Activated CD4-positive, alpha-beta memory T cell treated with anti-CD3 and anti-CD28 coated beads for 36 hours (primary cell): ENCODE data around the gene NARS2. TPM values are rescaled to one million over a fixed set of nuclear protein-coding genes. Genes with fewer than 3 reads are reported as not detected.

Source experiments
- CTCF ChIA-PET: fragments of 350-600 bp; sonication (Branson Sonifier 250); formaldehyde crosslinking; loops from one replicate; lab custom pipeline; 2021; ENCODE audit warnings: antibody characterized with exemption, inconsistent platforms; lab: Charles Lee
- POLR2A ChIA-PET: fragments of 350-600 bp; sonication (Branson Sonifier 250); formaldehyde crosslinking; loops from one replicate; lab custom pipeline; 2021; ENCODE audit warnings: antibody characterized with exemption; lab: Charles Lee
- DNase-seq: peaks from one replicate; pipeline ENCODE4 v3.0.0-alpha.2; 2020
- H3K27ac Mint-ChIP-seq: one replicate; pipeline ENCODE4 v1.8.0; 2021; ENCODE audit warnings: mixed read lengths
- H3K27me3 Mint-ChIP-seq: one replicate; pipeline ENCODE4 v1.8.0; 2021; ENCODE audit warnings: mixed read lengths
- H3K36me3 Mint-ChIP-seq: one replicate; pipeline ENCODE4 v1.8.0; 2021; ENCODE audit warnings: mixed read lengths
- H3K4me1 Mint-ChIP-seq: one replicate; pipeline ENCODE4 v1.8.0; 2021; ENCODE audit warnings: low read depth, mixed read lengths
- H3K4me3 Mint-ChIP-seq: one replicate; pipeline ENCODE4 v1.8.0; 2021; ENCODE audit warnings: mild to moderate bottlenecking, mixed read lengths
- H3K9me3 Mint-ChIP-seq: one replicate; pipeline ENCODE4 v1.8.0; 2021; ENCODE audit warnings: mixed read lengths
- intact Hi-C: fragments of 100-400 bp; cut with micrococcal nuclease; formaldehyde crosslinking; loops from one replicate; pipeline ENCODE4 v1.15.1; 2023
- total RNA-seq, 2 experiments: library from RNA; stranded (reverse); gene quantifications; one replicate each; pipeline ENCODE4 v1.2.3, GENCODE V29; 2021

The NARS2 gene
- total RNA-seq, 2 experiments from 2014 or later = 22.7 to 24.6 TPM

- H3K4me1 Mint-ChIP-seq = peaks cover 8% of the 10 kb centered on the region
- no peak overlapping the region for H3K4me3 Mint-ChIP-seq
- DNase-seq = no peak
- H3K9me3 Mint-ChIP-seq = peaks cover 7% of the 10 kb centered on the region
- ChIA-PET CTCF (no interaction called here), POLR2A (no interaction called here)
- peaks cover 33% of the 10 kb centered on the region for H3K36me3 Mint-ChIP-seq
- no peak overlapping the region for H3K27ac Mint-ChIP-seq
- H3K27me3 Mint-ChIP-seq = no peaks in the 10 kb centered on the region
- intact Hi-C loops = no loop called here
Observed at GRCh38 chr11:78510025-78510596, 64.6 kb downstream of the NARS2 start.

DNA sequence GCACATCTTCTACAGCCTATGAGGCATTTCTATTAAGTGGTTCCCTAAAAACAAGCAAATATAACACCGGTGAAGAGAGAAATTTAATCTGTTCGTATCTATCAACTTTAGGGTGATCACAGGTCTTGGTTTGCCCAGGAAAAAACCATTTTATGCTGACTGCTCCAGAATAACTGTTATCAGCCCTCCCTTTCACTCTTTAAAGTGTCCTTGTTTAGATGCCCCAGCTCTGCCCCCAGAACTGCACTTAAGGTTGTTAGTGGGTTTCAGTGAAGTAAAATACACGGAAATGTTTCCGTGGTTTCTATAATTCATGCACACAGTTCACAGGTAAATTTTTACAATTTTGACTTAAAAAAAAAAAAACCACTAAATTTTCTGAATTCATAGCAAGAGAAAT, 70.0 kb downstream of the NARS2 start:
- no peak for DNase-seq
- Mint-ChIP-seq H3K27ac (no peak overlapping the region), H3K4me1 (peaks cover 8% of the 10 kb centered on the region), H3K4me3 (no peak overlapping the region), H3K27me3 (no peaks in the 10 kb centered on the region), H3K9me3 (peaks cover under 1% of the 10 kb centered on the region), H3K36me3 (peaks cover 11% of the 10 kb centered on the region)
- CTCF ChIA-PET = no interaction called here
- intact Hi-C loops = no loop called here
- POLR2A ChIA-PET = no interaction called here

- H3K36me3 Mint-ChIP-seq = peaks cover 8% of the 10 kb centered on the region
- H3K4me3 Mint-ChIP-seq = no peak overlapping the region
- no peak overlapping the region for H3K27ac Mint-ChIP-seq
- H3K27me3 Mint-ChIP-seq = no peaks in the 10 kb centered on the region
- intact Hi-C loops = no loop called here
- POLR2A ChIA-PET = no interaction called here
- no peak for DNase-seq
- H3K9me3 Mint-ChIP-seq = no peaks in the 10 kb centered on the region
- peaks cover 8% of the 10 kb centered on the region for H3K4me1 Mint-ChIP-seq
- CTCF ChIA-PET = no interaction called here
Observed at GRCh38 chr11:78504181-78504580, 70.5 kb downstream of the NARS2 start.

DNA sequence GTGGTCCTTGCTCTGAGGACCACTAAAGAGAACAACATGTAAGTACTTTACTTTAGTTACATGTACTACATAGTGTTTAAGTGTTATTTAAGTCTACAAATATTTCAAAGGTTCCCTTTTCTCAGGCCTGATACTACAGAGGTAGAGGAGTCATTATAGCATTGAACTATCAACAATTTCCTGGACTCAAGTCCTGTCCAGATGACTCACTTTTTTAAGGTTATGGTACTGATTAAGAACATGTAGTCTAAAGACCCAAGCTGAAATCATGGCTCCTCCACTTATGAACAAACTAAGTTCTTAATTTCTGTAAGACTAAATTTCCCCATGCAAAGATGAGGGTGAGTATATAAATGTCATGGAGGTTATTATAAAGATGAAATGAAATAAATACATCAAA, 74.7 kb downstream of the NARS2 start:
- intact Hi-C loops = no loop called here
- ChIA-PET CTCF (no interaction called here), POLR2A (no interaction called here)
- H3K4me1 Mint-ChIP-seq = no peaks in the 10 kb centered on the region
- no peaks in the 10 kb centered on the region for H3K9me3 Mint-ChIP-seq
- no peak for DNase-seq
- H3K4me3 Mint-ChIP-seq = no peak overlapping the region
- no peaks in the 10 kb centered on the region for H3K36me3 Mint-ChIP-seq
- H3K27ac Mint-ChIP-seq = no peak overlapping the region
- no peaks in the 10 kb centered on the region for H3K27me3 Mint-ChIP-seq

GRCh38 chr11:78497293-78497692, 77.4 kb downstream of the NARS2 start:
- H3K27ac Mint-ChIP-seq = no peak overlapping the region
- ChIA-PET POLR2A (interaction anchor here (0.7 kb wide), 1 partner anchor 9 kb away, joined by 3 read pairs; no protein-coding TSS in a partner anchor), CTCF (no interaction called here)
- intact Hi-C loops = no loop called here
- no peak for DNase-seq
- H3K9me3 Mint-ChIP-seq = no peaks in the 10 kb centered on the region
- no peak overlapping the region for H3K4me3 Mint-ChIP-seq
- H3K4me1 Mint-ChIP-seq = no peaks in the 10 kb centered on the region
- no peaks in the 10 kb centered on the region for H3K36me3 Mint-ChIP-seq
- H3K27me3 Mint-ChIP-seq = no peaks in the 10 kb centered on the region

GRCh38 chr11:78493413-78493975, 81.2 kb downstream of the NARS2 start:
- ChIA-PET CTCF (interaction anchor here (0.9 to 1.6 kb wide), 2 partner anchors 71 to 75 kb away, joined by 3 read pairs; no protein-coding TSS in a partner anchor), POLR2A (no interaction called here)
- DNase-seq = no peak
- no peaks in the 10 kb centered on the region for H3K4me1 Mint-ChIP-seq
- H3K9me3 Mint-ChIP-seq = no peaks in the 10 kb centered on the region
- H3K4me3 Mint-ChIP-seq = no peak overlapping the region
- H3K27ac Mint-ChIP-seq = no peak overlapping the region
- peaks cover 7% of the 10 kb centered on the region for H3K36me3 Mint-ChIP-seq
- H3K27me3 Mint-ChIP-seq = no peaks in the 10 kb centered on the region
- intact Hi-C loops = no loop called here

DNA sequence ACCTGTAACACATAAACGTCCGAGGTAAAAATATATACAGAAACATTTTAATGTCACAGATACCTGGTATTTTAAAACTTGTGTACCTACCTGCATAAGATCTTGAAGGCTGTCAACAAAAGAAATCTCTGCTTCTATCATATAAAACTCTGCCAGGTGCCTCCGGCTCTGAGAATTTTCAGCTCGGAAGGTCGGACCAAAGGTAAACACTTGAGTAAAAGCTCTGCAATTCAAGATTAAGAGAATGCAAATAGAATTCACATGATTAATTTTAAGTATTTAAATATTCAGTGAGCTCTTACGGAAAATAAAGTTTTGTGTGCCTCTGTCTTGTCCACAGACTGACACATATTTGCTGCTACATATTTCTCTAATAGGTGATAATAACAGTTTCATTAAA, 81.7 kb downstream of the NARS2 start:
- no peak overlapping the region for H3K27ac Mint-ChIP-seq
- POLR2A ChIA-PET = no interaction called here
- no peaks in the 10 kb centered on the region for H3K9me3 Mint-ChIP-seq
- peaks cover 10% of the 10 kb centered on the region for H3K36me3 Mint-ChIP-seq
- H3K4me3 Mint-ChIP-seq = no peak overlapping the region
- intact Hi-C loops = no loop called here
- CTCF ChIA-PET = interaction anchor here (0.9 to 1.6 kb wide), 2 partner anchors 71 to 74 kb away, joined by 3 read pairs; no protein-coding TSS in a partner anchor
- H3K4me1 Mint-ChIP-seq = no peaks in the 10 kb centered on the region
- H3K27me3 Mint-ChIP-seq = no peaks in the 10 kb centered on the region
- no peak for DNase-seq

DNA sequence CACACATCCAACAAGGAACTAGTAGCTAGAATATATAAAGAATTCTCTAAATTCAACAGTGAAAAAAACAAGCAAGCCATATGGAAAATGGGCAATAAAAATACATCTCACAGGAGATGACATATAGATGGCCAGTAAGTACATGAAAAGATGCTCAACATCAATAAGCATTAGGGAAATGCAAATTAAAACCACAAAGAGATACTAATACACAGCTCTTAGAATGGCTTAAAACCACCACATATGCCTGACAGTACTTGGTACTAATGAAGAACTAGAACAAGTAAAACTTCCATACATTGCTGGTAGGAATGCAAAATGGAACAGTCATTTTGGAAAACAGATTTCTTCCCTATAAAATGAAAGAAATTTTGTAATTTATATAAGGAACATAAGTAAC, 85.5 kb downstream of the NARS2 start:
- no peak overlapping the region for H3K27ac Mint-ChIP-seq
- no peaks in the 10 kb centered on the region for H3K27me3 Mint-ChIP-seq
- no peaks in the 10 kb centered on the region for H3K4me1 Mint-ChIP-seq
- no peak overlapping the region for H3K4me3 Mint-ChIP-seq
- no peaks in the 10 kb centered on the region for H3K9me3 Mint-ChIP-seq
- ChIA-PET POLR2A (no interaction called here), CTCF (interaction anchor here (0.6 kb wide), 1 partner anchor 70 kb away, joined by 3 read pairs; no protein-coding TSS in a partner anchor)
- no peak for DNase-seq
- intact Hi-C loops = no loop called here
- H3K36me3 Mint-ChIP-seq = peaks cover 28% of the 10 kb centered on the region

GRCh38 chr11:78478536-78478935, 96.1 kb downstream of the NARS2 start:
- DNase-seq = no peak
- H3K27ac Mint-ChIP-seq = no peak overlapping the region
- intact Hi-C loops = no loop called here
- no peak overlapping the region for H3K4me3 Mint-ChIP-seq
- no peaks in the 10 kb centered on the region for H3K4me1 Mint-ChIP-seq
- ChIA-PET POLR2A (no interaction called here), CTCF (no interaction called here)
- no peaks in the 10 kb centered on the region for H3K27me3 Mint-ChIP-seq
- peaks cover 34% of the 10 kb centered on the region for H3K36me3 Mint-ChIP-seq
- no peaks in the 10 kb centered on the region for H3K9me3 Mint-ChIP-seq

DNA sequence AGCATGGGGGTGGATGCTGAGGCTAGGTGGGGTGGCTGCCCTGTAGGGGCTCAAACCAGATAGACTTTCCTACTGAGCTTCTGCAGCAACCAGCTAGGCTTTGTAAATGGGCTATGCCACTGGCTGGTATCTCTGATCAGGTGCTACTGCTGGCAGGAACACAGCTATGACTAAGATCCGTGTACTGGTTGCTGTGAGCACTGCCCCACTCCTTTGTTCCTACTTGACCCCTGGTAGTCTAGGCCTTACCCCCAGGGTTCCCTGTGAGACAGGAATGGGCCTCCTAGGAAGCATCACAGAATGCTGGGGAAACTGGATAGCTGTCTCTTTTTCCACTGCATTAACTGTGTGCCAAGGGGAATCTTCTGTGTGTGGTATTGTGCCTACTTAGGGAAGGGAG, 98.6 kb downstream of the NARS2 start:
- Mint-ChIP-seq H3K27ac (no peak overlapping the region), H3K27me3 (no peaks in the 10 kb centered on the region), H3K36me3 (peaks cover 36% of the 10 kb centered on the region), H3K4me3 (no peak overlapping the region), H3K4me1 (no peaks in the 10 kb centered on the region), H3K9me3 (no peaks in the 10 kb centered on the region)
- ChIA-PET CTCF (interaction anchor here (1.9 kb wide), 1 partner anchor 88 kb away, joined by 5 read pairs; no protein-coding TSS in a partner anchor), POLR2A (no interaction called here)
- no peak for DNase-seq
- intact Hi-C loops = no loop called here

DNA sequence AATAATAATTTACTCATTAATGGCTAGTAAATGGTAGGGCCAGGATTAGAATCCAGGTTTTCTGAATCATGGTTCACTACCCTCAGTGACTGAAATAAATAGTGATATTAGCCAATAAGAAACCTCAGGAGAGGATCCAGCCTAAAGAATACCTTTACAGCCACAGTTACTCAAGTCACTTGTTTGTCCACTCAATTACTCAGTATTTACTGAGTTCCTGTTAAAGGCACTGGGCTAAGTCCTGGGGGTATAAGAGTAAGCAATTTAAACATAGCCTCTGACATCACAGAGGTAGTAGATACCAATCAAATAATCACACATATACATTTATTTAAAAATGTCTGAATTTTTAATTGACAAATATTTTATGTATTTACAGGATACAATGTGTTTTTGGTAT, 100.2 kb downstream of the NARS2 start:
- no peaks in the 10 kb centered on the region for H3K9me3 Mint-ChIP-seq
- no peak for DNase-seq
- no peaks in the 10 kb centered on the region for H3K27me3 Mint-ChIP-seq
- H3K4me3 Mint-ChIP-seq = no peak overlapping the region
- no peak overlapping the region for H3K27ac Mint-ChIP-seq
- intact Hi-C loops = no loop called here
- ChIA-PET POLR2A (no interaction called here), CTCF (no interaction called here)
- no peaks in the 10 kb centered on the region for H3K4me1 Mint-ChIP-seq
- H3K36me3 Mint-ChIP-seq = peaks cover 34% of the 10 kb centered on the region

DNA sequence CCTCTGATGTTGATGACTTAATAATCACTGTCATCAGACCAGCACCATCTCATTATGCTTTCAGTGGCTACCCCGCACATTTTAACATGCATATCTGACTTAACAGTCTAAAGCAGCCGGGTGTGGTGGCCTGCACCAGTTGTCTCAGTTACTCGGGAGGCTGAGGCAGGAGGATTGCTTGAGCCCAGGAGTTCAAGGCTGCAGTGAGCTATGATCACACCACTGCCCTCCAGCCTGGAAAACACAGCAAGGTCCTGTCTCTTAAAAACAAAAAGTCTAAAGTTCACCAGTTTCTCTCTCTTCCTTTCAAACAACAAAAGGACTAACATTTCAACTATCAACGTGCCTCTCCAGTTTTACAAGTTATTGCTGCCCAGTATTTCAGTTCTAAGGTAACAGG, 101.8 kb downstream of the NARS2 start:
- H3K27ac Mint-ChIP-seq = no peak overlapping the region
- no peaks in the 10 kb centered on the region for H3K9me3 Mint-ChIP-seq
- intact Hi-C loops = no loop called here
- no peak for DNase-seq
- no peaks in the 10 kb centered on the region for H3K27me3 Mint-ChIP-seq
- no peaks in the 10 kb centered on the region for H3K4me1 Mint-ChIP-seq
- peaks cover 30% of the 10 kb centered on the region for H3K36me3 Mint-ChIP-seq
- no peak overlapping the region for H3K4me3 Mint-ChIP-seq
- CTCF ChIA-PET = no interaction called here
- POLR2A ChIA-PET = interaction anchor here (0.6 kb wide), 1 partner anchor 68 kb away, joined by 3 read pairs; no protein-coding TSS in a partner anchor

DNA sequence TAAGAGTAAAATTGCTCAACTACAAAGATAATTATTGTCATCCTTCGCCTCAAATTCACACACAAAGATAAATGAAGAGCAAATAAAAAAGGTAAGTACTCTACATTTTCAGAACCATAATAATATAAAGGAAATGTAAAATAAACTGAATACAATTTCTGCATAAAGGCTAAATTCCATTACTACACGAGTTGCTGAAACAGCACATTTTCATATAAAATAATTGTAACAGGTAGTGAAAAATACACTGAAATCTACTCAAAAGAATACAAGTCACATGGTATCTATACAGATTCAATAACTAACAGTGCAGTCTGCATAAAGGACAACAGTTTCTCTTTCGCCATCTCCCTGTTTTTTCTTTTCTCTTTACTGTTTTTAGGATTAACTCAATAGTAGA, 102.3 kb downstream of the NARS2 start:
- CTCF ChIA-PET = interaction anchor here (0.7 kb wide), 1 partner anchor 474 kb away, joined by 3 read pairs; no protein-coding TSS in a partner anchor
- intact Hi-C loops = no loop called here

More for the DNA sequence above, 102.3 kb downstream of the NARS2 start:
- Mint-ChIP-seq H3K27ac (no peak overlapping the region), H3K27me3 (no peaks in the 10 kb centered on the region), H3K9me3 (no peaks in the 10 kb centered on the region), H3K4me1 (no peaks in the 10 kb centered on the region), H3K36me3 (peaks cover 27% of the 10 kb centered on the region), H3K4me3 (no peak overlapping the region)
- POLR2A ChIA-PET = no interaction called here
- DNase-seq = no peak
